ENCODE measurements around the gene RPUSD4.

DNA sequence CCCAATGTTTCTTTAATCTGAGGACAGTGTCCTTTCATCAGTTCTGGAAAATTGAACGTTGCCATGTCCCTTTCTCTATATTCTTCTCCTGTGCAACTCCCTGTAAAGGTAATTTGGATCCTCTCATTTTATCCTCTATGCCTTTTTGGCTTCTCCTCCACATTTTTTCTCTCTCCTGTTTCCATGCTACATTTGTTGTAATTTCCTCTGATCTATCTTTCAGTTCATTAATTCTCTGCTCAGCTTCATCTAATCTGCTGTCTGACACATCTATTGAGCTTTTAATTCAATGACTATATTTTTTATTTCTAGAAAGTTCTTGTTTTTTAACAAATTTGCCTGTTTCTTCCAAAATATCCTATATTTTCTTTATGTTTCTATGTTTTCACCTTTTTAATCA is 59.3 kb downstream of the RPUSD4 start:
- TF ChIP-seq POLR2A (IDR thresholded peaks at IDR 0.05) = no peak
- TF ChIP-seq, protein P1, sequence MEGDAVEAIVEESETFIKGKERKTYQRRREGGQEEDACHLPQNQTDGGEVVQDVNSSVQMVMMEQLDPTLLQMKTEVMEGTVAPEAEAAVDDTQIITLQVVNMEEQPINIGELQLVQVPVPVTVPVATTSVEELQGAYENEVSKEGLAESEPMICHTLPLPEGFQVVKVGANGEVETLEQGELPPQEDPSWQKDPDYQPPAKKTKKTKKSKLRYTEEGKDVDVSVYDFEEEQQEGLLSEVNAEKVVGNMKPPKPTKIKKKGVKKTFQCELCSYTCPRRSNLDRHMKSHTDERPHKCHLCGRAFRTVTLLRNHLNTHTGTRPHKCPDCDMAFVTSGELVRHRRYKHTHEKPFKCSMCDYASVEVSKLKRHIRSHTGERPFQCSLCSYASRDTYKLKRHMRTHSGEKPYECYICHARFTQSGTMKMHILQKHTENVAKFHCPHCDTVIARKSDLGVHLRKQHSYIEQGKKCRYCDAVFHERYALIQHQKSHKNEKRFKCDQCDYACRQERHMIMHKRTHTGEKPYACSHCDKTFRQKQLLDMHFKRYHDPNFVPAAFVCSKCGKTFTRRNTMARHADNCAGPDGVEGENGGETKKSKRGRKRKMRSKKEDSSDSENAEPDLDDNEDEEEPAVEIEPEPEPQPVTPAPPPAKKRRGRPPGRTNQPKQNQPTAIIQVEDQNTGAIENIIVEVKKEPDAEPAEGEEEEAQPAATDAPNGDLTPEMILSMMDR (IDR thresholded peaks at IDR 0.05) = no peak
